ENCODE measurements around the gene ARFGAP3.

- TF ChIP-seq FOXK2 (IDR thresholded peaks at IDR 0.05) (no peak), L3MBTL2 (conservative IDR thresholded peaks at IDR 0.05) (no peak)
Observed at GRCh38 chr22:42856179-42856864, 751 bp downstream of the ARFGAP3 start.
